ENCODE measurements around the gene IGDCC3.

GRCh38 chr15:65354835-65355172 is 23.0 kb downstream of the IGDCC3 start:
- TF ChIP-seq, protein P1, sequence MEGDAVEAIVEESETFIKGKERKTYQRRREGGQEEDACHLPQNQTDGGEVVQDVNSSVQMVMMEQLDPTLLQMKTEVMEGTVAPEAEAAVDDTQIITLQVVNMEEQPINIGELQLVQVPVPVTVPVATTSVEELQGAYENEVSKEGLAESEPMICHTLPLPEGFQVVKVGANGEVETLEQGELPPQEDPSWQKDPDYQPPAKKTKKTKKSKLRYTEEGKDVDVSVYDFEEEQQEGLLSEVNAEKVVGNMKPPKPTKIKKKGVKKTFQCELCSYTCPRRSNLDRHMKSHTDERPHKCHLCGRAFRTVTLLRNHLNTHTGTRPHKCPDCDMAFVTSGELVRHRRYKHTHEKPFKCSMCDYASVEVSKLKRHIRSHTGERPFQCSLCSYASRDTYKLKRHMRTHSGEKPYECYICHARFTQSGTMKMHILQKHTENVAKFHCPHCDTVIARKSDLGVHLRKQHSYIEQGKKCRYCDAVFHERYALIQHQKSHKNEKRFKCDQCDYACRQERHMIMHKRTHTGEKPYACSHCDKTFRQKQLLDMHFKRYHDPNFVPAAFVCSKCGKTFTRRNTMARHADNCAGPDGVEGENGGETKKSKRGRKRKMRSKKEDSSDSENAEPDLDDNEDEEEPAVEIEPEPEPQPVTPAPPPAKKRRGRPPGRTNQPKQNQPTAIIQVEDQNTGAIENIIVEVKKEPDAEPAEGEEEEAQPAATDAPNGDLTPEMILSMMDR (IDR thresholded peaks at IDR 0.05) = no peak
- no peak for TF ChIP-seq EZH2 (IDR thresholded peaks at IDR 0.05; ENCODE audit: borderline replicate concordance, insufficient read depth, low read depth, low read length, poor library complexity, severe bottlenecking)
